Loucy (cell line): ENCODE data around the gene PPFIBP1.

ENCODE experiments used
- H2AFZ ChIP-seq: fragments of 200-600 bp; sonication (generic); 2 replicates; pipeline ENCODE4 v1.6.0; 2016; ENCODE audit warnings: antibody characterized with exemption, mild to moderate bottlenecking, low read length, moderate library complexity
- H3F3A ChIP-seq: fragments of 200-600 bp; 2 replicates; pipeline ENCODE4 v1.6.0; 2016; ENCODE audit warnings: antibody characterized with exemption, low read depth, mild to moderate bottlenecking
- H3K27me3 ChIP-seq: fragments of 200-600 bp; sonication (generic); 2 replicates; pipeline ENCODE4 v1.6.1; 2014; ENCODE audit warnings: low read length, mild to moderate bottlenecking; ENCODE audit not compliant: insufficient read depth, poor library complexity, severe bottlenecking
- H3K36me3 ChIP-seq: fragments of 200-600 bp; sonication (generic); 2 replicates; pipeline ENCODE4 v1.6.1; 2016; ENCODE audit warnings: low read length; ENCODE audit not compliant: insufficient read depth
- H3K4me1 ChIP-seq: fragments of 200-600 bp; sonication (generic); 2 replicates; pipeline ENCODE4 v1.5.1; 2014; ENCODE audit warnings: low read length, mild to moderate bottlenecking; ENCODE audit not compliant: insufficient read depth, poor library complexity, severe bottlenecking
- H3K4me2 ChIP-seq: fragments of 200-600 bp; sonication (generic); 2 replicates; pipeline ENCODE4 v1.6.0; 2014; ENCODE audit warnings: antibody characterized with exemption, low read length, low read depth, mild to moderate bottlenecking; ENCODE audit not compliant: poor library complexity, severe bottlenecking
- H3K4me3 ChIP-seq: fragments of 200-600 bp; sonication (generic); 2 replicates; pipeline ENCODE4 v1.5.1; 2014; ENCODE audit warnings: low read length, mild to moderate bottlenecking, mixed read lengths; ENCODE audit not compliant: poor library complexity, severe bottlenecking
- H3K79me2 ChIP-seq: fragments of 200-600 bp; sonication (generic); 2 replicates; pipeline ENCODE4 v1.6.1; 2014; ENCODE audit warnings: low read length; ENCODE audit not compliant: insufficient read depth
- H3K9ac ChIP-seq: fragments of 200-600 bp; sonication (generic); 2 replicates; pipeline ENCODE4 v1.6.0; 2014; ENCODE audit warnings: mild to moderate bottlenecking, low read depth, low read length, moderate library complexity; ENCODE audit not compliant: poor library complexity, severe bottlenecking
- H3K9me2 ChIP-seq: fragments of 200-600 bp; sonication (generic); replicated peaks from 2 replicates; pipeline ENCODE4 v1.6.1; 2016; ENCODE audit warnings: low read depth, low read length, mixed read lengths
- H3K9me3 ChIP-seq: fragments of 200-600 bp; sonication (generic); 2 replicates; pipeline ENCODE4 v1.6.1; 2014; ENCODE audit warnings: mild to moderate bottlenecking, antibody characterized with exemption, low read length, low read depth; ENCODE audit not compliant: insufficient read depth
- H4K20me1 ChIP-seq: fragments of 200-600 bp; sonication (generic); 2 replicates; pipeline ENCODE4 v1.6.0; 2014; ENCODE audit warnings: antibody characterized with exemption, low read length, mild to moderate bottlenecking; ENCODE audit not compliant: insufficient read depth, poor library complexity, severe bottlenecking
- CTCF ChIP-seq: fragments of 200-600 bp; sonication (generic); conservative IDR thresholded peaks from 2 replicates; pipeline ENCODE4 v1.5.1; 2014; ENCODE audit warnings: mild to moderate bottlenecking, antibody characterized with exemption, low read length
- EZH2phosphoT487 ChIP-seq: fragments of 200-600 bp; IDR thresholded peaks from 2 replicates; pipeline ENCODE4 v1.6.1; 2018; ENCODE audit warnings: antibody characterized with exemption, mild to moderate bottlenecking, moderate library complexity, borderline replicate concordance

PPFIBP1 gene

GRCh38 chr12:27513155-27513824 lies 10.7 kb upstream of the PPFIBP1 start:
- Histone ChIP-seq H3K9ac (no peak overlapping the region), H3K27me3 (no peaks in the 10 kb centered on the region), H3K4me2 (no peak overlapping the region), H3K4me1 (no peaks in the 10 kb centered on the region), H3K79me2 (no peaks in the 10 kb centered on the region), H2AFZ (peak overlapping the region; percentile 12; the same call in 1 of the 2 replicates), H3F3A (no peaks in the 10 kb centered on the region), H3K36me3 (no peaks in the 10 kb centered on the region), H3K9me3 (no peaks in the 10 kb centered on the region), H3K4me3 (no peak overlapping the region), H3K9me2 (no peaks in the 10 kb centered on the region), H4K20me1 (no peaks in the 10 kb centered on the region)
- TF ChIP-seq EZH2phosphoT487 (no peak), CTCF (no peak)

GRCh38 chr12:27515671-27516070 lies 8.3 kb upstream of the PPFIBP1 start:
- Histone ChIP-seq H3K9me2 (no peaks in the 10 kb centered on the region), H3K36me3 (no peaks in the 10 kb centered on the region), H3K79me2 (no peaks in the 10 kb centered on the region), H3K4me2 (no peak overlapping the region), H3K27me3 (no peaks in the 10 kb centered on the region), H3K9ac (no peak overlapping the region), H3K9me3 (no peaks in the 10 kb centered on the region), H2AFZ (no peak overlapping the region), H3K4me1 (no peaks in the 10 kb centered on the region), H4K20me1 (no peaks in the 10 kb centered on the region), H3F3A (no peaks in the 10 kb centered on the region), H3K4me3 (no peak overlapping the region)
- TF ChIP-seq EZH2phosphoT487 (no peak), CTCF (no peak)

- Histone ChIP-seq H3K36me3 (no peaks in the 10 kb centered on the region), H3K9me2 (no peaks in the 10 kb centered on the region), H3K9ac (no peak overlapping the region), H3K79me2 (no peaks in the 10 kb centered on the region), H3F3A (no peaks in the 10 kb centered on the region), H2AFZ (no peak overlapping the region), H3K4me3 (no peak overlapping the region), H3K4me2 (no peak overlapping the region), H3K4me1 (no peaks in the 10 kb centered on the region), H3K27me3 (no peaks in the 10 kb centered on the region), H3K9me3 (no peaks in the 10 kb centered on the region), H4K20me1 (no peaks in the 10 kb centered on the region)
- no peak for TF ChIP-seq EZH2phosphoT487
These were observed 7.4 kb upstream of the PPFIBP1 start for GRCh38 chr12:27516625-27517024.

- TF ChIP-seq CTCF: no peak
- TF ChIP-seq EZH2phosphoT487: no peak
- H3K4me1 ChIP-seq: no peaks in the 10 kb centered on the region
These were observed 6.5 kb upstream of the PPFIBP1 start for GRCh38 chr12:27517546-27517945.

More at GRCh38 chr12:27517546-27517945, 6.5 kb upstream of the PPFIBP1 start:
- H4K20me1 ChIP-seq: no peaks in the 10 kb centered on the region
- H3F3A ChIP-seq: no peaks in the 10 kb centered on the region
- no peaks in the 10 kb centered on the region for H3K27me3 ChIP-seq
- H3K9ac ChIP-seq: no peak overlapping the region
- no peaks in the 10 kb centered on the region for H3K79me2 ChIP-seq
- H3K4me3 ChIP-seq: no peak overlapping the region
- no peak overlapping the region for H3K4me2 ChIP-seq
- no peak overlapping the region for H2AFZ ChIP-seq
- H3K36me3 ChIP-seq: no peaks in the 10 kb centered on the region
- no peaks in the 10 kb centered on the region for H3K9me2 ChIP-seq
- no peaks in the 10 kb centered on the region for H3K9me3 ChIP-seq
